HG02970 (cell line): ENCODE measurements around the gene EGLN2.
"Not testable (repeated sequence)": the region's sequence is repeated elsewhere in the genome, so short reads cannot be mapped to it uniquely, and the experiment has no call there.

ENCODE experiments used
- ATAC-seq: cut with Tn5 transposase; IDR thresholded peaks from one replicate; pipeline ENCODE4 v1.9.1; 2021; ENCODE audit warnings: mild to moderate bottlenecking, moderate library complexity, moderate number of reproducible peaks; ENCODE audit not compliant: unreplicated experiment, low FRiP score

EGLN2 gene

GRCh38 chr19:40813182-40813581, 14.2 kb downstream of the EGLN2 start:
- ATAC-seq: no peak

- no peak for ATAC-seq
Observed at GRCh38 chr19:40815223-40815622, 16.2 kb downstream of the EGLN2 start.

- not testable (repeated sequence) for ATAC-seq
Observed at GRCh38 chr19:40818480-40819399, 19.7 kb downstream of the EGLN2 start.

- not testable (repeated sequence) for ATAC-seq
Observed at GRCh38 chr19:40819479-40820234, 20.7 kb downstream of the EGLN2 start.

- no peak for ATAC-seq
Observed at GRCh38 chr19:40822161-40822560, 23.2 kb downstream of the EGLN2 start.

GRCh38 chr19:40822704-40823553, 23.9 kb downstream of the EGLN2 start:
- not testable (repeated sequence) for ATAC-seq

- not testable (repeated sequence) for ATAC-seq
Observed at GRCh38 chr19:40824916-40825315, 25.9 kb downstream of the EGLN2 start.

GRCh38 chr19:40825460-40826095, 26.6 kb downstream of the EGLN2 start:
- not testable (repeated sequence) for ATAC-seq

GRCh38 chr19:40826312-40826698, 27.3 kb downstream of the EGLN2 start:
- ATAC-seq: not testable (repeated sequence)

- ATAC-seq: not testable (repeated sequence)
Observed at GRCh38 chr19:40826699-40827385, 27.9 kb downstream of the EGLN2 start.

- ATAC-seq: no peak
Observed at GRCh38 chr19:40827386-40828247, 28.6 kb downstream of the EGLN2 start.

- no peak for ATAC-seq
Observed at GRCh38 chr19:40829205-40829604, 30.2 kb downstream of the EGLN2 start.

GRCh38 chr19:40830741-40831140, 31.8 kb downstream of the EGLN2 start:
- ATAC-seq: not testable (repeated sequence)

- no peak for ATAC-seq
Observed at GRCh38 chr19:40831502-40832430, 32.8 kb downstream of the EGLN2 start.

- ATAC-seq: not testable (repeated sequence)
Observed at GRCh38 chr19:40832431-40832790, 33.4 kb downstream of the EGLN2 start.

- not testable (repeated sequence) for ATAC-seq
Observed at GRCh38 chr19:40833728-40834533, 34.9 kb downstream of the EGLN2 start.
